HG02970 (cell line): ENCODE data around the gene SLC35E3.
A peak's percentile ranks its signal among the peaks of the same experiment; 100 is the strongest.

Experiments used
- ATAC-seq: cut with Tn5 transposase; IDR thresholded peaks from one replicate; pipeline ENCODE4 v1.9.1; 2021; ENCODE audit warnings: mild to moderate bottlenecking, moderate library complexity, moderate number of reproducible peaks; ENCODE audit not compliant: unreplicated experiment, low FRiP score

Gene SLC35E3

GRCh38 chr12:68745904-68746571 lies at the start of gene SLC35E3:
SLC35E3 (plus strand) TSS chr12:68746176; CDS start chr12:68746378, 202 bp downstream.
- peak; percentile 97 for ATAC-seq

DNA sequence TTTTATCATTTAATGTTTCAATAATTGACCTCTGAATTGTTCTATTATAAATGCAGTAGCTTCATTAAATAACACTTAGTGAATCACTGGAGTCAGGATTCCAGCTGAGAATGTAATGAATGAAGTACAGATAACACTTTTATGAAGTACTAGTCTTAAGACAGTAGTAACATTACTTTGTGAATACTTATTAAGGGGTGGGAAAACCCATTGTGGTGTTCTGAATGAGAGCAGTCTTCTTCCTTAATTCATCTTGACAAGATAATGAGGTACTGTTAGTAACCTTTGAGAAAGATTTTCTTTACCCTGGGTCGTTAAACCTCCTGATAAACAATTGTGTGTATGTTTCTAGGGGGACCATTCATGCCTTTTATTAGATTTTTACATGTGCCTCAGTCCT lies 46.5 kb upstream of the SLC35E3 start:
- ATAC-seq, result no peak

GRCh38 chr12:68727776-68728175 lies 18.2 kb upstream of the SLC35E3 start:
- no peak for ATAC-seq

DNA sequence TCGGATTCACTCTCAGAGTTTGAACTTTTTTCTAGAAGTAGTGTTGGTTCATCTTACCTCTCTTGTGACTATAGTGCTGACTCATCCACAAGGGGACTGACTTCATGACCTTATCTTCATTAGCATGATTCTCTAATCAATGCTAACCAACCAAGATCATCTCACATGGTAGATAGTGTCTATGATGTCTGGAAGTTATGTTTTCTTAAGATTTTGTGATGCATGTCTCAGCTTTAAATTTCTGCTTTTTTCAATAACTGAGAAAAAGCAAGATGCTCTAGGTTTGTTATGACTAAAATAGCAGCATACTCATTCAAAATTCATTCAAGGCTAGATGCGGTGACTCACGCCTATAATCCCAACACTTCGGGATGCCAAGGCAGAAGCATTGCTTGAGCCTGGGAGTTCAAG lies 12.3 kb upstream of the SLC35E3 start:
- no peak for ATAC-seq

- ATAC-seq, result no peak
Observed at GRCh38 chr12:68739891-68740290, 6.1 kb upstream of the SLC35E3 start.

DNA sequence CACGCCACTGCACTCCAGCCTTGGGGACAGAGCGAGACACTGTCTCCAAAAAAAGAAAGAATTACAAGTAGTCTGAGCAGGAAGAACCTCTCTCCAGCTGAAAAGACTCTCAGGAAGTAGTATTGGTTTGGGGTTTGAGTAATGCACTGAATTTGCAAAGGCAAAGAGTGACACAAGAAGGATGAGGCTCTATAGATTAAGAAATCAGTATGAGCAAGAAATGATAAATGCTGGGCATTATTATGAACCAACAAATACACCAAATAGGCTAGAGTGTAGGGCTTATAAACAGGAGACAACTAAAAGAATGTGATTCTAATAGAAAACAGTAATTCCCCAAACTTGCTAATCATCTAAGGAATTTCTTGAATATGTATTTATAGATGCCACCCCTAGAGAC lies 2.6 kb upstream of the SLC35E3 start:
- ATAC-seq, result no peak

- peak; percentile 10 for ATAC-seq
Observed at GRCh38 chr12:68745376-68745903, 536 bp upstream of the SLC35E3 start.

- ATAC-seq, result peak; percentile 20
Observed at GRCh38 chr12:68746572-68747180, 700 bp downstream of the SLC35E3 start.

- ATAC-seq, result no peak
Observed at GRCh38 chr12:68749443-68749842, 3.5 kb downstream of the SLC35E3 start.

- ATAC-seq, result no peak
Observed at GRCh38 chr12:68749861-68750260, 3.9 kb downstream of the SLC35E3 start.

DNA sequence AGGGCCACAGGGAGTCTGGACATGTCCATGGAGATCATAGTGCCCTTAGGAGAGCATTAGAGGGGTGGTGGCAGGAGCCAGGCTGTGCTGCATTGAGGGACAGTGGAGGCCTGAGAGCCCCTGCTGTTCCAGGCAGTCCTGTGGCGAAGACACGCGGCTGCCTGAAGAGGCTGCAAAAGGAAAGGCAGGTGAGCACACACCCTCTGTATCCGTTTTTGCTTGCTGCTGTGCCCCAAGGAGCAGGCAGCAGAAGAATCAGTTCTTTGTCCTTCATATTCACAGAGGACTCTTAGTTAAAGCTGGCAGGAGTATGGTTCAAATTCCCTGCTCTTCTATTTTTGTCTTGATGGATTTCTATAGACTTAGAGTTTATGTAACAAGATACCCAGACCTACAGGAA lies 4.5 kb downstream of the SLC35E3 start:
- ATAC-seq, result no peak

GRCh38 chr12:68755536-68756243 lies 9.7 kb downstream of the SLC35E3 start:
- no peak for ATAC-seq

- ATAC-seq, result no peak
Observed at GRCh38 chr12:68759852-68760251, 13.9 kb downstream of the SLC35E3 start.

DNA sequence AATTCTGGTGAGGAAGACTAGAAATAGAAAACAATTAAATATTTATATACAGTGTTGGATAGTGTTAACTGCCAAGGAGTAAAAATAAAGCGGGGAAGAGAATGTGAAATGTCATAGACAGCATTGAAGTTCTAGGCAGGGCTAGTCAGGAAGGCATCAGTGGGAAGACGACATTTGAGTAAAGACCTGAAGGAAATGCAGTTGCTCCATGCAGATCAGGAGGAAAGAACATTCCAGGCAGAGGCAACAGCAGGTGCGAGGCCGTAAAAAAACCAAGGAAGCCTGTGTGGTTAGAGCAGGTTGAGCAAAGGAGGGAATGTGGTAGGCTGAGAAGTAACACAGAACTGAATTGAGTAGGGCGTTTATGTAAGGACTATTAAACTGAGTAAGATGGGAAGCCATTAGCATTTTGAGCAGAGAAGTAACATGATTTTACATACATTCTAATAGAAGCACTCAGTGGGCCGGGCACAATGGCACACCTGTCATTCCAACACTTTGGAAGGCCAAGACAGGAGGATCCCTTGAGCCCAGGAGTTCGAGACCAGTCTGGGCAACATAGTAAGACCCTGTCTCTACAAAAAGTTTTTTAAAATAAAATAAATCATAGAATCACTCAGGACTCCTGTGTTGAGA lies 14.9 kb downstream of the SLC35E3 start:
- no peak for ATAC-seq

- no peak for ATAC-seq
Observed at GRCh38 chr12:68761442-68761812, 15.5 kb downstream of the SLC35E3 start.

GRCh38 chr12:68761901-68762630 lies 16.1 kb downstream of the SLC35E3 start:
- no peak for ATAC-seq

DNA sequence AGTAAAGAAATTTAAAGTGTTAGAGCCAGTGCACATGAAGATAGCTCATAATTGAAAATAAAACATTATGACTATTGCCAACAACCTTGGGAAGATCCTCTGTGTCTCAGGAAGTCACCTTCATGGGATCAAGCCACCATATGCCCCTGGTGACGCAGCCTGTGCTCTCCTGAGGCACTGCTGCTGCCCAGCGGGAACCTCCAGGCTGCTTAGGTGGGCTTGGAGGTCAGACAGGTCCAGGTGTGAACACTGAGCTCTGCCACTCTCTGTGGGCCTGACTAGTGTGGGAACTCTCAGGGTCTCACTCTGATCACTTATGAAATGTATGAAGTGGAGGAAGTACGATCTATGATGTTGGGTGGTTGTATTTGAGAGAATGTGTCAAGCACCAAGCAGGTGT lies 16.7 kb downstream of the SLC35E3 start:
- no peak for ATAC-seq

DNA sequence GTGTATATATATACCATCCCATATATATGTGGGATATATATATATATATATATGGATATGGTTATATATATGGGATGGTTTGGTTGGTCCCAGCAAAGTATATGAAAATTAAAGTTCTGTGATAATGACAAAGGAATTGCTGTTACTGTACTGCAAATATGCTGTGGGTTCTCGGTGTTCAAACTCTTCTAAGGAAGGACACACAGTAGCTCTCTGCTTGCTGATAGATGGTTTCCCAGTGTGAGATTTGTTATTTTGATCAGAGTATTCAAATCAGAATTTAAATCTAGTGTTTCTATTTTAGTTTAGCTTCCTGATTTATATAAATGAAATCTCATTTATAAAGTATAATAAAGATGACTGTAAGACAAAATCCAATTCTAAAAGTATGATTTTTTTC lies 19.7 kb downstream of the SLC35E3 start:
- no peak for ATAC-seq

DNA sequence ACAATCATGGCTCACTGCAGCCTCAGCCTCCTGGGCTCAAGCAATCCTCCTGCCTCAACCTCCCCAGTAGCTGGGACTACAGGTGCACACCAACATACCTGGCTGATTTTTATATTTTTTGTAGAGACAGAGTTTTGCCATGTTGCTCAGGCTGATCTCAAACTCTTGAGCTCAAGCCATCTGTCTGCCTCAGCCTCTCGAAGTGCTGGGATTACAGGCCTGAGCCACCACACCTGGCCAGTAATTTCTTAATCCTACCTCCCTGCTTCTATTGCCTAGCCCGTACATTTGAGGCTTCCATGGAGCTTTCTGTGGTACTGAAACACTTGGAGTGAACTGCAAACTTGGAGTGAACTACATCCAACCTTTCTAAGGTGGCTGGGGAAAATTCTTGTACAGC lies 20.7 kb downstream of the SLC35E3 start:
- no peak for ATAC-seq

GRCh38 chr12:68767191-68767590 lies 21.2 kb downstream of the SLC35E3 start:
- ATAC-seq, result no peak
